AG04449 (cell line): ENCODE data around the gene SH2D2A.
A peak's percentile ranks its signal among the peaks of the same experiment; 100 is the strongest.
"Not testable (repeated sequence)": the region's sequence is repeated elsewhere in the genome, so short reads cannot be mapped to it uniquely, and the experiment has no call there.

ENCODE experiments used
- CTCF ChIA-PET: fragments of 350-600 bp; formaldehyde crosslinking; extraction: SDS; loops from one replicate; lab custom pipeline; 2021; ENCODE audit warnings: antibody characterized with exemption; lab: Yijun Ruan, JAX
- POLR2A ChIA-PET: fragments of 400-600, 350-600 bp; formaldehyde crosslinking; extraction: SDS; loops from one replicate; lab custom pipeline; 2020; ENCODE audit warnings: antibody characterized with exemption, inconsistent platforms; lab: Yijun Ruan, JAX
- DNase-seq: peaks from one replicate; pipeline ENCODE4 v3.0.0-alpha.2; 2010; ENCODE audit warnings: low read depth, low spot score
- H3K4me3 ChIP-seq: 2 replicates; pipeline ENCODE4 v1.5.1; 2011; ENCODE audit warnings: low read depth, mild to moderate bottlenecking, control low read depth, low read length
- CTCF ChIP-seq: IDR thresholded peaks from one replicate; pipeline ENCODE4 v1.5.1; 2011; ENCODE audit warnings: mild to moderate bottlenecking, moderate library complexity, low read length, control low read depth, inconsistent platforms; ENCODE audit not compliant: insufficient read depth; ENCODE audit errors: missing control alignments

The SH2D2A gene

DNA sequence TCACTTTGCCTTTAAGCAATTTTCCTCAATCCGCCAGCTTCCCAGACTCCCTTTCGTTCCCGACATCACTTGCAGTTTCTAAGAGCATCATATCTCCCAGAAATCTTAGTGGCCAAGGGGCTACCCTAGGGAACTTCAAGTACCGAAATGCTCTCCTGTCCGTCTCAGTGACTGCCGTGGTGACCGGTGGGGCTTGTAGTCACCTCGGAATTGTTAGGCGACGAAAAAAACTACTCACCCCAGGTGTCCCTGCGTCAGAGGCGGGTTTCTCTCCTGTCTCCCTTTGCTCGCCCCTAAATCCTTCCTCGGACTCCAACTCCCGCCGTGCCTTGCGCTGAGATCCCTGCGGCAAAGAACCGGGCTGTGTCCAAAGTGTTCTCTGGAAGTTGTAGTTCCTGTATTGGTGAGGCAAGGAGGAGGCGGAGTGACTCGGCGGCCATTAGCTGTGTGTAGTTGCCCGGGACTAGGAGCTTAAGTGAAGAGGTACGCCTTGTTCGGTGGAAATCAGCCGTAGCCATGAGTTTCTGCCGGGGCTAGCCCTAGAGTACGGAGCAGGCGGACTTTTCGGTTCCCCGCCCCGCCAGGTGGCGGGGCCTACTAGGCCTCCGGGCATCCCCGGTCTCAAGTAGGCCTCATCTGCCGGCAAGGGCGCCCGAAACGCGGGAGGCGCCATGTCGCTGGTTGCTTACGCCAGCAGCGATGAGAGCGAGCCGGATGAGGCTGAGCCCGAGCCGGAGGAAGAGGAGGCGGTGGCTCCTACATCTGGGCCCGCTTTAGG, 49.4 kb downstream of the SH2D2A start, which contains the start of gene PRCC:
TSS of gene PRCC (plus strand) at position 435 of the 778 bp plus-strand sequence. CDS start at position 672, 237 bp downstream.
- ChIA-PET CTCF (interaction anchor here (1.2 to 9.6 kb wide), 7 partner anchors 15 to 124 kb away, joined by 3 to 69 read pairs (median 10); partner anchors contain the start of genes HDGF, INSRR, ISG20L2 and METTL25B), POLR2A (interaction anchor here (0.6 to 2.2 kb wide), 9 partner anchors 9 to 330 kb away, joined by 3 to 21 read pairs (median 5); partner anchors contain the start of genes HDGF, ISG20L2, METTL25B and MRPL24)
- no peak for TF ChIP-seq CTCF
- H3K4me3 ChIP-seq: peak within 1 kb of the TSS; percentile 95
- peak; percentile 99 for DNase-seq

GRCh38 chr1:156766298-156767100, 50.1 kb downstream of the SH2D2A start:
- H3K4me3 ChIP-seq: peak overlapping the region; percentile 95
- CTCF ChIA-PET: interaction anchor here (1.0 to 9.6 kb wide), 10 partner anchors 10 to 125 kb away, joined by 3 to 69 read pairs (median 4); partner anchors contain the start of genes HDGF, INSRR, ISG20L2 and METTL25B
- POLR2A ChIA-PET: interaction anchor here (0.7 to 2.2 kb wide), 8 partner anchors 10 to 94 kb away, joined by 3 to 21 read pairs (median 5); partner anchors contain the start of genes HDGF, ISG20L2, METTL25B and MRPL24
- no peak for TF ChIP-seq CTCF
- no peak for DNase-seq

GRCh38 chr1:156765666-156766065, 51.0 kb downstream of the SH2D2A start:
- DNase-seq: no peak
- ChIA-PET POLR2A (interaction anchor here (2.2 kb wide), 1 partner anchor 14 kb away, joined by 17 read pairs; the partner anchor contains the start of gene HDGF), CTCF (interaction anchor here (0.7 to 9.6 kb wide), 8 partner anchors 9 to 126 kb away, joined by 3 to 69 read pairs (median 4); partner anchors contain the start of genes HDGF, ISG20L2 and METTL25B)
- TF ChIP-seq CTCF: no peak
- peak overlapping the region; percentile 95 for H3K4me3 ChIP-seq

DNA sequence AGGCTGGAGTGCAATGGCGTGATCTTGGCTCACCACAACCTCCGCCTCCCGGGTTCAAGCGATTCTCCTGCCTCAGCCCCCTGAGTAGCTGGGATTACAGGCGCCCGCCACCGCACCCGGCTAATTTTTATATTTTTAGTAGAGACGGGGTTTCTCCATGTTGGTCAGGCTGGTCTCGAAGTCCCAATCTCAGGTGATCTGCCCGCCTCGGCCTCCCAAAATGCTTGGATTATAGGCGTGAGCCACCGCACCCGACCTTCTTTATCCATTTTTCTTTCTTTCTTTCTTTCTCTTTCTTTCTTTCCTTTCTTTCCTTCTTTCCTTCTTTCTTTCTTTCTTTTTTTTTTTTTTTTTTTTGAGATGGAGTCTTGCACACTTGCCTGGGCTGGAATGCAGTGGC, 51.5 kb downstream of the SH2D2A start:
- POLR2A ChIA-PET, DNase-seq, H3K4me3 ChIP-seq: not testable (repeated sequence)
- CTCF ChIA-PET: interaction anchor here (0.7 to 9.6 kb wide), 4 partner anchors 13 to 73 kb away, joined by 3 to 69 read pairs (median 7); partner anchors contain the start of genes HDGF, ISG20L2 and METTL25B

- H3K4me3 ChIP-seq: no peak overlapping the region
- TF ChIP-seq CTCF: no peak
- CTCF ChIA-PET: interaction anchor here (2.0 kb wide), 1 partner anchor 100 kb away, joined by 4 read pairs; the partner anchor contains the start of gene NTRK1
- POLR2A ChIA-PET: no interaction called here
- no peak for DNase-seq
These were observed 55.9 kb downstream of the SH2D2A start for GRCh38 chr1:156760796-156761104.

GRCh38 chr1:156760092-156760795, 56.4 kb downstream of the SH2D2A start:
- ChIA-PET CTCF (interaction anchor here (2.0 kb wide), 1 partner anchor 100 kb away, joined by 4 read pairs; the partner anchor contains the start of gene NTRK1), POLR2A (no interaction called here)
- no peak overlapping the region for H3K4me3 ChIP-seq
- TF ChIP-seq CTCF: no peak
- DNase-seq: no peak

DNA sequence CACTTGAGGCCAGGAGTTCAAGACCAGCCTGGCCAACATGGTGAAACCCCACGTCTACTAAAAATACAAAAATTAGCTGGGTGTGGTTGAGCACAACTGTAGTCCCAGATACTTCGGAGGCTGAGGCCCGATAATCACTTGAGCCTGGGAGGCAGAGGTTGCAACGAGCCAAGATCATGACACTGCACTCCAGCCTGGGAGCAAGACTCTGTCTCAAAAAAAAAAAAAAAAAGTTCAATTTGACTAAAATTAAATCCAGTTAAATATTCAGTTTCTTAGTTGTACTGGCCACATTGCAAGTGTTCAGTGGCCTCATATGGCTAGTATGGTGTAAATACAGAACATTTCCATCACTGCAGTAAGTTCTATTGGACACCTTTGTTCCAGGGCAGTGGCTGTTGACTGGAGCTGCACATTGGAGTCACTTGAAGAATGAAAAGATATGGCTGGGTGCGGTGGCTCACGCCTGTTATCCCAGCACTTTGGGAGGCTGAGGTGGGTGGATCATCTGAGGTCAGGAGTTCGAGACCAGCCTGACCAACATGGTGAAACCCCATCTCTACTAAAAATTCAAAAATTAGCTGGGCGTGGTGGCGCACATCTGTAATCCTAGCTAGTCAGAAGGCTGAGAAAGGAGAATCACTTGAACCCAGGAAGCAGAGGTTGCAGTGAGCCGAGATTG, 58.9 kb downstream of the SH2D2A start:
- ChIA-PET CTCF (interaction anchor here (0.6 to 1.3 kb wide), 3 partner anchors 8 to 68 kb away, joined by 3 to 4 read pairs (median 4); no protein-coding TSS in a partner anchor), POLR2A (interaction anchor here (1.3 kb wide), 1 partner anchor 29 kb away, joined by 3 read pairs; the partner anchor contains the start of genes ISG20L2 and METTL25B)
- not testable (repeated sequence) for DNase-seq, H3K4me3 ChIP-seq
